NOMO-1 (cell line): ENCODE data around the gene AKAP1.
"Not testable (repeated sequence)": the region's sequence is repeated elsewhere in the genome, so short reads cannot be mapped to it uniquely, and the experiment has no call there.

Experiments used
- DNase-seq, 2 experiments: peaks; one replicate each; lab custom pipeline; 2025; ENCODE audit not compliant: unreplicated experiment in 2 of 2; lab: John Stamatoyannopoulos, UW

The AKAP1 gene

GRCh38 chr17:57075785-57076184, 9.3 kb upstream of the AKAP1 start:
- no peak for DNase-seq

- no peak for DNase-seq
Observed at GRCh38 chr17:57077000-57077399, 8.0 kb upstream of the AKAP1 start.

GRCh38 chr17:57078274-57078673, 6.8 kb upstream of the AKAP1 start:
- DNase-seq: no peak

- DNase-seq: no peak
Observed at GRCh38 chr17:57080718-57081117, 4.3 kb upstream of the AKAP1 start.

GRCh38 chr17:57082441-57082840, 2.6 kb upstream of the AKAP1 start:
- DNase-seq: peak; percentile 24 to 51

- no peak for DNase-seq
Observed at GRCh38 chr17:57084361-57084801, 665 bp upstream of the AKAP1 start.

- peak; percentile 43 to 45 for DNase-seq
Observed at GRCh38 chr17:57085448-57086068, 512 bp downstream of the AKAP1 start.

GRCh38 chr17:57086069-57086930, 1.3 kb downstream of the AKAP1 start:
- peak; percentile 8 to 40 for DNase-seq

GRCh38 chr17:57088298-57088697, 3.3 kb downstream of the AKAP1 start:
- DNase-seq: no peak

- no peak for DNase-seq
Observed at GRCh38 chr17:57089391-57089790, 4.3 kb downstream of the AKAP1 start.

GRCh38 chr17:57090560-57091185, 5.6 kb downstream of the AKAP1 start:
- DNase-seq: peak; percentile 19 to 41

- DNase-seq: no peak
Observed at GRCh38 chr17:57091186-57091618, 6.2 kb downstream of the AKAP1 start.

GRCh38 chr17:57092171-57092570, 7.1 kb downstream of the AKAP1 start:
- peak; percentile 61 to 89 for DNase-seq

- DNase-seq: no peak
Observed at GRCh38 chr17:57092779-57093178, 7.7 kb downstream of the AKAP1 start.

GRCh38 chr17:57096472-57097202, 11.6 kb downstream of the AKAP1 start:
- no peak for DNase-seq

GRCh38 chr17:57097832-57098421, 12.9 kb downstream of the AKAP1 start:
- no peak for DNase-seq

- no peak for DNase-seq
Observed at GRCh38 chr17:57099165-57099564, 14.1 kb downstream of the AKAP1 start.

- peak; percentile 68 to 73 for DNase-seq
Observed at GRCh38 chr17:57102122-57102521, 17.1 kb downstream of the AKAP1 start.

GRCh38 chr17:57102660-57103059, 17.6 kb downstream of the AKAP1 start:
- DNase-seq: not testable (repeated sequence)

GRCh38 chr17:57104461-57105175, 19.6 kb downstream of the AKAP1 start:
- no peak for DNase-seq
